Adrenal gland (tissue), 5 donors: ENCODE results near the gene KIAA1614.

Source experiments
- POLR2A ChIP-seq, 2 donors: fragments of 450-650 bp; IDR thresholded peaks; one replicate each; pipeline ENCODE4 v1.6.1; 2017; ENCODE audit warnings: antibody characterized with exemption in 2 of 2, mild to moderate bottlenecking in 2 of 2, moderate library complexity in 1 of 2
- TF ChIP-seq, protein P1 (sequence below), 6 experiments: fragments of 450-650 bp in 4 of 6; fragments of 200-600 bp in 2 of 6; sonication (generic) in 1 of 6; IDR thresholded peaks; 1 replicate in 5 of 6; 2 replicates in 1 of 6; pipeline versions ENCODE4 v1.5.1 to v1.8.0; 2016 to 2021; ENCODE audit warnings: antibody characterized with exemption in 6 of 6, mild to moderate bottlenecking in 2 of 6, moderate library complexity in 1 of 6
- donor health status: DM: no; HTN: no; CAD: no.

DNA sequence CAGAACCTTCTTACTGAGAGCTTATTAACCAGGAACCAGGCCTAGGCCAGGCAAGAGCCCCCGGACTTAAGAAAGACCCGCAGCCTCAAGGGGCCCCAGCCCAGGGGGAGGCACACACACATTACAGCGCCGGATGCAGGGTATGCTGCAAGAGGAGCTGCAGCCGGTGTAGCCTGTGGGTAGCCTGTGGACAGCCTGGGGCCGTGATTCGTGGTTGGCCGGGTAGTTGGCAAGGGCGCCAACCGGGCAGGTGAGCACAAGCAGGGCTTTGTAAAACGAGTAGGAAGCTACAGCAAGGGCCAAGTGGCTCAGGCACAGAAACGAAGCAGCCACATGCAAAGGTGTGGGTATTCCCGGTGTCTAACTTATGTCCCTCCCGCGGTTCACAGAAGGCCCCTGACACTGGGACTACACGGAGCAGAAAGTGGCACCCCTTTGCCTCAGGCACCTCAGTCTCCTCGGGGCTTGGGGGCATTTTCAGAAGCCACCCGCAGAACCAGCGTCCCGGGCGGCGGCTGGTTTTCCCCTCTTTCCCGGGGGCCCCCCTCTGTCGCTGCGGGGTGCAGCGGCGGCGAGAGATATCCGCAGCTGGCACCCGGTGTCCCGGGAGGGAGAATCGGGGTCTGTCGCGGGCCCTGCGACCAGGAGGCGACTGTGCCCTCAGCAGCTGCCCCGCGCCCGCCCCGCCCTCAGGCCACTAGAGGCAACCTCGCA is 40.8 kb downstream of the KIAA1614 start:
- TF ChIP-seq, protein P1, sequence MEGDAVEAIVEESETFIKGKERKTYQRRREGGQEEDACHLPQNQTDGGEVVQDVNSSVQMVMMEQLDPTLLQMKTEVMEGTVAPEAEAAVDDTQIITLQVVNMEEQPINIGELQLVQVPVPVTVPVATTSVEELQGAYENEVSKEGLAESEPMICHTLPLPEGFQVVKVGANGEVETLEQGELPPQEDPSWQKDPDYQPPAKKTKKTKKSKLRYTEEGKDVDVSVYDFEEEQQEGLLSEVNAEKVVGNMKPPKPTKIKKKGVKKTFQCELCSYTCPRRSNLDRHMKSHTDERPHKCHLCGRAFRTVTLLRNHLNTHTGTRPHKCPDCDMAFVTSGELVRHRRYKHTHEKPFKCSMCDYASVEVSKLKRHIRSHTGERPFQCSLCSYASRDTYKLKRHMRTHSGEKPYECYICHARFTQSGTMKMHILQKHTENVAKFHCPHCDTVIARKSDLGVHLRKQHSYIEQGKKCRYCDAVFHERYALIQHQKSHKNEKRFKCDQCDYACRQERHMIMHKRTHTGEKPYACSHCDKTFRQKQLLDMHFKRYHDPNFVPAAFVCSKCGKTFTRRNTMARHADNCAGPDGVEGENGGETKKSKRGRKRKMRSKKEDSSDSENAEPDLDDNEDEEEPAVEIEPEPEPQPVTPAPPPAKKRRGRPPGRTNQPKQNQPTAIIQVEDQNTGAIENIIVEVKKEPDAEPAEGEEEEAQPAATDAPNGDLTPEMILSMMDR (IDR thresholded peaks at IDR 0.05), result no peak
- no peak for TF ChIP-seq POLR2A (IDR thresholded peaks at IDR 0.05)
